Stimulated activated CD4-positive, alpha-beta T cell treated with anti-CD3 and anti-CD28 coated beads, TNF-alpha, amount 100 ng/mL, for 48 hours (primary cell): Measurements from ENCODE around the gene SULT1C4.
"Not testable (repeated sequence)": the region's sequence is repeated elsewhere in the genome, so short reads cannot be mapped to it uniquely, and the experiment has no call there.

Experiments used
- DNase-seq, 3 donors: peaks; one replicate each; pipeline ENCODE4 v3.0.0-alpha.2; 2020; ENCODE audit warnings: low read depth in 3 of 3

Gene SULT1C4

GRCh38 chr2:108413711-108414095 lies 35.9 kb downstream of the SULT1C4 start:
- DNase-seq: no peak

GRCh38 chr2:108414256-108414876 lies 36.6 kb downstream of the SULT1C4 start:
- DNase-seq: no peak

GRCh38 chr2:108414945-108415344 lies 37.2 kb downstream of the SULT1C4 start:
- DNase-seq: no peak

GRCh38 chr2:108417254-108417653 lies 39.5 kb downstream of the SULT1C4 start:
- DNase-seq: no peak

GRCh38 chr2:108418416-108418815 lies 40.7 kb downstream of the SULT1C4 start:
- no peak for DNase-seq

GRCh38 chr2:108423067-108423466 lies 45.3 kb downstream of the SULT1C4 start:
- DNase-seq: no peak

- DNase-seq: no peak
Measured at GRCh38 chr2:108423502-108424251, 45.9 kb downstream of the SULT1C4 start.

- DNase-seq: no peak
Measured at GRCh38 chr2:108428286-108429009, 50.7 kb downstream of the SULT1C4 start.

GRCh38 chr2:108435578-108435977 lies 57.8 kb downstream of the SULT1C4 start:
- DNase-seq: not testable (repeated sequence)

GRCh38 chr2:108436976-108437375 lies 59.2 kb downstream of the SULT1C4 start:
- no peak for DNase-seq
